SKM-1 treated with dmso at 0.1 percent for 144 hours (cell line): ENCODE measurements around the gene RPL4.
"Not testable (repeated sequence)": the region's sequence is repeated elsewhere in the genome, so short reads cannot be mapped to it uniquely, and the experiment has no call there.

Experiments used
- DNase-seq: peaks from one replicate; lab custom pipeline; 2025; ENCODE audit not compliant: unreplicated experiment; lab: John Stamatoyannopoulos, UW

The RPL4 gene

DNA sequence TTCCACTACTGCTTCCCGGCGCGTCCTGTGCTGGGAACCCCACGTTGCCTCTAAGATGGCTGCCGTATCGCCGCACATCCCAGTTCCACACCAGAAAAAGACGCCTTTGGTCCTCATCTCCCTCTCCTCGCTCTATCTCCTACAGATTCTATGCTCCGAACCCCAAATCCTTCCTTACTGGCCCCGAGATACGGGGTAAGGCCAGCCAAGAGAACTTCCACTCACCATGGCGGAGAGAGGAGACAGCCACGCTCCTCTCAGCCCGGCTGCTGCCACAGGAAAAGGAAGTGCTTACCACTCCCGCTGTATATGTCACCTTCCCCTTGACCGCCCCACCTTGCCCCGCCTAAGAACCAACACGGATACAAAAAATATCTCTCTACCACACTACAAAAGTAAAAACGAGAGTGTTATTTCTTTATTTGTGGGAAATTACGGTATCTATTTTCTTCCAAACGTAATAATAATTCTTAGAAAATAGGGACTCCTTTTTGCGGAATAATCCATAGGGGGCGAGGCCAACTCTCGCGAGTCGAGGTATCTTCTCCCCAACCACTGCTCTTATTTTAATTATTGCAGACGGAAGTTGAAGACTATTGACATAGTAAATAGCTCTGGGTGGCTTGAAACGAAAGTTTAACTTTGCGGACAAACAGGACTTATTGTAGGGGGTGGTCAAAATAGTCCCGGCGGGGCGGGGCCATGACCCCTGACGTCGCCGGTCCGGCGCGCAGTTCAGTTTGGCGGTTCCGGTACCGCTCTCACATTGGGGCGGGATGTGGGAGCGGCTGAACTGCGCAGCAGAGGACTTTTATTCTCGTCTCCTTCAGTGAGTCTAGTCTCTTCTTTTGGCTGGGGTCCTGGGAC lies at the start of gene RPL4, which contains the start of gene ZWILCH:
TSS of gene RPL4 (minus strand) at position 293 of the 867 bp plus-strand sequence. CDS start at position 228, 65 bp downstream.
TSS of gene ZWILCH (plus strand) at position 764 of the 867 bp plus-strand sequence. CDS start at position 777, 13 bp downstream.
- peak; percentile 85 for DNase-seq

DNA sequence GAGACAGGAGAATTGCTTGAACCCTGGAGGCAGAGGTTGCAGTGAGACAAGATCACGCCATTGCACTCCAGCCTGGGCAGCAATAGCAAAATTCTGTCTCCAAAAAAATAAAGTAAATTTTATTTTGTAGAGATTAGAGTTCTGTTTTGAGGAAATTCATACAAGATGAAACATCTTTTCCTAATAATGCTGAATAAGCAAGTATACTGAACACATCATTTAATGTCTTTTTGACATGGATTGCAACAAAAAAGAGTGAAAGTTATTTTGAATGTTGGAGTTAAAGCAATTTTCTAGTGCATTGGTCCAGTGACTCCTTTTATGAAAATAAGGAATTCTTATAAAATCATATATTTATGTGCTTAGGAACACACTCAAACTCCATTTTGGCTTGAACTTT lies 40.6 kb upstream of the RPL4 start:
- no peak for DNase-seq

DNA sequence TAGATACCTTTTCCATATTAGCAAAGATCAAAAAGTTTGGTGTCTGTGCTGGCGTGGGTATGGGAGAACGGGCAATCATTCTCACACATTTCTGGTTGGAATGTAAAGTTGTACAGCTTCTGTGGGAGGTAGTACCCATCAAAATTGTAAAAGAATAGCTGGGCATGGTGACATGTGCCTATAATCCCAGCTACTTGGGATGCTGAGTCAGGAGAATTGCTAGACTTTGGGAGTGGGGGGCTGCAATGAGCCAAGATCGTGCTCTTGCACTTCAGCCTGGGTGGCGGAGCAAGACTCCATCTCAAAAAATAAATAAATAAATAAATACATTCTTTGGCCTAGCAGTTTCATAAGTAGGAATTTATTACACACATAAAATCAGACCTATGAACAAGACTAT lies 38.2 kb upstream of the RPL4 start:
- no peak for DNase-seq

DNA sequence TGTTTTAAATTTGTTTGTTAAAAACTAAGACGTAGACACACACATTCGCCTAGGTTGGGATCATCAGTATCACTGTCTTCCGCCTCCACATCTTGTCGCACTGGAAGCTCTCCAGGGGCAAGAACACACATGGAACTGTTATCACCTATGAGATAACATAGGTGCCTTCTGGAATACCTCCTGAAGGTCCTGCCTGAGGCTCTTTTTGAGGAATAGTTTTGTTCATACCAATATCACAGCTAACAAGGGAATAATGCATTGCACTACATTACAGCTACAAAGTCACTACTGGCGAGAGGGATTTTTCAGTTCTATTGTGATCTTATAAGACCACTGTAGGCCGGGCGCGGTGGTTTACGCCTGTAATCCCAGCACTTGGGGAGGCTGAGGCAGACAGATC lies 30.4 kb upstream of the RPL4 start:
- no peak for DNase-seq

DNA sequence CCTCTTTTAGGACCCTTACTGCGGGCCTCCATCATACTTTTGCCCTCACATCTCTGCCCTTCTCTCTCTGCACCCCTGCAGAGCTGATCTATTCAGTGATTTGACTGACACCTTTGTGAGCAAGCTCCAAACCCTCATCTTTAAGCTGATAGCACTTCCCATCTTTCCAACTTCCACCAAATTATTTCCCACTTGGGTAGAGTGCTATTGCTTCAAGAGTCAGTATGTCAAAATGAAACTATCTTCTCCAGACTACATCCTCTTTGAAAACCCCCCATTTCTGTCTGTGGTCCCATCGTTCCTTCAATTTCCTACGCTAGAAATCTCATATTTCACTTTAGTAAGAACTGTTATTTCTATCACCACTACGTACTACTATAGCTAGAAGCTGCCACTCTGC lies 20.2 kb upstream of the RPL4 start:
- DNase-seq = no peak

DNA sequence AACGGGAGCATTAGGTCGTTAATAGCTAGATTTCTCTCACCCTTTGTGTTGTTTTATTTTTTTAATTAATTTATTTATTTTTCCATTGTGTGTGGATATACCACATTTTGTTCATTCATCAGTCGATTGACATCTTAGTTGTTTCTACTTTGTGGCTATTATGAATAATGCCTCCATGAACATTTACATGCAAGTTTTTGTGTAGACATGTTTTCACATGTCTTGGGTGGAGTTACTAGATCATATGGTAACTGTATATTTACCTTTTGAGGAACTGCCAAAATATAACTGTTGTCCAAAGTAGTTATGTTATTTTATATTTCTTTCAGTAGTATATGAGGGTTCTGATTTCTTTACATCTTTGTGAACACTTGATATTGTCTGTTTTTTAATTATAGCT lies 19.3 kb upstream of the RPL4 start:
- DNase-seq = no peak

DNA sequence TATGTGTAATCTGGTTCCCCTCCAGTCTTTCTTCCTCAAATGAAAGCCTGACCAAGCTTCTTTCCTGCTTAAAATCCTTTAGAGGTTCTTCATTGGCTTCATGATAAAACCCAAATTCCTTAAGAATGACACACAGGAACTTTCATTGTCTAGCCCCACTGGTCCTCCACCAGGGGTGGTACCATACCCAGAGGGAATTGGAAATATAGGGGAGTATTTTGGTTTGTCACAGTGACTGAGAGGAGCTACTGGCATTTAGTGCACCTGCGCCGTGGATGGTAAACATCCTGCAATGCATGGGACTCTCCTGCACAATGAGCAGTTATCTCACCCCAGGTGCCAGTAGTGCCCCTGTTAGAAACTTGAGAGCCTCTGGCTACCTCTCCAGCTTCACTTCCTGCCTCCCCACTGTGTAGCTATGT lies 11.3 kb upstream of the RPL4 start:
- no peak for DNase-seq

DNA sequence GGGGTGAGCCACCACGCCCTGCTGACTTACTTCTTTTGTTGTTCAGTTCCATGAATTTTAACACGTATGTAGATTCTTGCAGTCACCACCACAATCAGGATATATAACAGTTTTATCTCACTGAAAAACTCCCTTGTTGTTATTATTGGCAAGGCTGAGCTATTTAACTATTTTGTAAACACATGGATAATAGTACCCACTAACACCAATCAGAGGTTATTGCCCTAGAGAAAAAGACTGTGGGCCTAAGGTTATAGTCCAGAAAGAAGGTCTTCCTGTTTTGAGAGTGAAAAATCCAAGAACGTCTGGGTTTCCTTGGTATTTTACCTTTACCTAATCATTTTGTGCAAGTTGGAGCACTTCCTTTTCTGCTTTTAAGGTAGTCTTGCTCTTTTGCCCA lies 9.9 kb upstream of the RPL4 start:
- DNase-seq = no peak

DNA sequence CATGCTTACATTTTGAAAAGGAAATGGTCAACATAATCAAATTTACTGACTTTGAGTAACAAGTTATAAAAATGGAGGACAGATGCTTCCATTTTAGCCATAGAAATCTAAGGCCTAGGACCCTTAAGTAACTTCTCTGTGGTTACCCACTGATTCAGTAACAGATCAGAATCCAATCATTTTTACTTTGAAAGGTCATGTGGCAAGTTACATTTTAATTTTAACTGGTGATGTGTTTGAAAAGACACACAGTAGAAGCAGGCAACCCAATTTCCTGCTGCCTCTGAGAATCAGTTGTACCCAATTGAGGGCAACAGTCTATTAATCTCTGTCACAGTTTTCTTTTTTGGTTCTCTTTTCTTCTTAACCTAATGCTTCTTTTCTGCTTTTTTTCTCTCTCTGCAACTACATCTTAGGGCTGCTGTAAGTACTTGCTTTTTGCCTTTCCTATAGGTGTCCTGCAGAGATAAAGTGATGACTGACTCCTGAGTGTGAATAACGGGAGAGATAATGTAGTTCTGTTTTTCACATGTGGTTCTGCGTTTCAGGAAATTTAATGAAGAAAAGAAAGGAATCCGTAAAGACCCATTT lies 3.7 kb upstream of the RPL4 start:
- DNase-seq = no peak

DNA sequence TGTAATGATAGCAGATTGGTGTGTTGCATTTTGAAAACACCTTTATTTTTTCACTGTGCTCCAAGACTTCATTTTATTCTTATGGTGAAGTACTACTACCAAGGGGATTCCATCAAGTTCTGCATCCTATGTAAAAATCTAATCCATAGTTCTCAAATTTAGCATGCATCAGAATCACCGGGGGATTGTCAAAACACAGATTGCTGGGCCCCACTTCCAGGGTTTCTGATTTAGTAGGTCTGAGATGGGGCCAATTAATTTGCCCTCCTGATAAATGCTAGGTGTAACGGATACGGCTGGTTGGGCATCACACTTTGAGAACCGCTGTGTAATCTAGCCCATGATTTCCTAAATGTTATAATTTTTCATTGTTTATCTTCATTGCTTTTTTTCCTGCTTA lies 1.2 kb upstream of the RPL4 start:
- DNase-seq = no peak

DNA sequence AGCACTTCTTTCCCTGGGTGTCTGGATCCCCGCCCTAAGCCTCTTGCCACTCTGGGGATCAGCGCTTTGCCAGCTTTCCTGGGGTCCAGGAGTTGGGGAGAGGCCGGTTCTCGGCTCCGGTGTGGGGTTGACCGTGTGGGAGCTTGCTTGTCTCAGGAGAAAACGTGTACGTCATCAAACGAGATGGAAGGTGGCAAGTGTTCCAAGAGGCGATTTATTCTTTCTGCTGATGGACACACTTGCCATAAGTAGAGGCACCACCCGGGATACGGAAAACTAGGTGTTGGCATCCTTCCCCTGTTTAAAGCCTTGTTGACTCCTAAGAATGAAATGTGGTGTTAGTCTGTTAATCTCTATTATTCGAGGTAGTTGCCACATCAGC lies 766 bp upstream of the RPL4 start:
- DNase-seq = no peak

DNA sequence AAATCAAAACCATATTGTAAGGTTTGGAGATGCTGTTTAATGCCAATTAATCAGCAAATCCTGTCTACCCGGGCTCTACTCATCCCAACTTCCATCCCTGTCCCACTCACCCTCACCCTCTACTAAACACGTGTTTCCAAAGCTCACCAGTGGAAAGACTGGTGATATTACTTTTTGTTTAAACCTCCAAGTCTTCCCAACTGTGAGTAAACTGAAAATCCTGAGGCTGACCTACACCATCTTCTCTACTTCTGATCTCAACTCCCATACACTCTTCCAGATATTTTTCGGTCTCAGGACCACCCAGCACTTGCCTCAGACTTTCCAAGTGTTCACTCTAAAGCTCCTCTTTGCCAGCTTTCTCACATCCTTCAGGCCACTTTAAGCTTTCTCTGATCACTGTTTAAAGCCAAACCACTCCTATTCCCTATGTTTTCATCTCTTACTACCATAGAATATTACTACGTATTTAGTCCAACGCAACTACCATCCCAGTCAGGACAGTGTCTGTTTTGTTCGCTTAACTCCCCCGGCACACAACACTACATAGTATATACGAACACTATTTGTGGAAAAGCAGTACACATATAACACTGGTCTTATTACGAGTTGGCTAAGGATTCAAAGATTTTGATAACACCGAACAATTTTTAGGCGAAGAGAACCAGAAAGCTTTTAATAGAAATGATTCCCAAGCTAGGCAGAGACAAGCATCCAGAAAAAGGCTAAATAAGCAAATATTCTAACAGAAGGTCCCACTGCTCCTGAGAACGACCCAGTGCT lies 684 bp downstream of the RPL4 start:
- no peak for DNase-seq

DNA sequence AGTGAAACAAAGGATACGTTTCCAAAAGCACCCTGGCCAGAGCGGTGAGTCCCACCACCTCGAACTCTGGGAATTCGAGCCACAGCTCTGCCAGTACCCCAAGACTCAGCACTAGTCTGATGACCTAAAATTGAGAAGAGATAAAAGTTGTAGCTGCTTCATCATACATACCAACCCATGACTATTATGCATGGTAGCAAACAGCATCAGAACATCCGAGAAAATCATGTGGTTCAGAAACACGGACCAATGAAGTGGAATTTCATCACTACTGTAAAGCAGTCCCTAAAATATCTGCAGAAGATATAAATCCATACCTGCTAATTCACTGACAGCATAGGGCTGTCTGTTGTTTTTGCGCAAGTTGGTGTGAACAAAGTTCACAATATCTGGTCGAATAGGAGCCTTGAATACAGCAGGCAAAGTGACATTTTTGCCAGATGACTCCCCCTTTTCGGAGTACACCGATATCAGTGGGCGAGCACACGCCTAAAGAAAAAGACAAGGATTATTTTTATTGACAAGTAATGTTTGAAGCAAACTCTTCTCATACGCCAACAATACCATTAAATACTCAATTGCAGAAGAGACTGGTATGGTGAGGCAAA lies 1.5 kb downstream of the RPL4 start:
- DNase-seq = not testable (repeated sequence)

DNA sequence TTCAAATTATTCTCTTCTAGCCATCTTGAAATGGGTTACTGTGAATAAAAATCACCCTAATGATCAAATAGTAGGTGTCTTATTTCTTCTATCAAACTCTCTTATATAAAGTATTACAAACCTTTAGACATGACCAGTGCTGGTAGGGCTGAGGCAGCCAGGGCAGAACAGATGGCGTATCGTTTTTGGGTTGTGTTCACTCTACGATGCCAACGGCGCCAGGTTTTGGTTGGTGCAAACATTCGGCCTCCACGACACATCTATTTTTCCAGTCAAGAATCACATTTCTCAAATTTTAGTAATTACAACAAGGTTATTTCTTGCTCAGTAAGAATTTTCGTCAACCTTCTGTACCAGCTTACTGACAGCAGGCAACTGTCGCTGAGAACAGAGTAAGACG lies 2.2 kb downstream of the RPL4 start:
- DNase-seq = no peak

DNA sequence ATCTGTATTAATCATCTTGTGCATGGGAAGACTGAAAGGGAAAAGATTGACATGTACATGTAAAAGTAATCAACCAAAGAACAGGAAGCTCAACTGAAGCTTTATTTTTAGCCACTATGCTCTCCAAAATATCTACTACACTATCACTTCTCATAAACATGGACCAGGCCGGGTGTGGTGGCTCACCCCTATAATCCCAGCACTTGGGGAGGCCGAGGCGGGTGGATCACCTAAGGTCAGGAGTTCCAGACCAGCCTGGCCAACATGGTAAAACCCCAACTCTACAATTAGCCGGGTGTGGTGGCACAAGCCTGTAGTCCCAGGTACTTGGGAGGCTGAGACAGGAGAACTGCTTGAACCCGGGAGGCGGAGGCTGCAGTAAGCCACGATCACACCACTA lies 4.3 kb downstream of the RPL4 start:
- DNase-seq = not testable (repeated sequence)

DNA sequence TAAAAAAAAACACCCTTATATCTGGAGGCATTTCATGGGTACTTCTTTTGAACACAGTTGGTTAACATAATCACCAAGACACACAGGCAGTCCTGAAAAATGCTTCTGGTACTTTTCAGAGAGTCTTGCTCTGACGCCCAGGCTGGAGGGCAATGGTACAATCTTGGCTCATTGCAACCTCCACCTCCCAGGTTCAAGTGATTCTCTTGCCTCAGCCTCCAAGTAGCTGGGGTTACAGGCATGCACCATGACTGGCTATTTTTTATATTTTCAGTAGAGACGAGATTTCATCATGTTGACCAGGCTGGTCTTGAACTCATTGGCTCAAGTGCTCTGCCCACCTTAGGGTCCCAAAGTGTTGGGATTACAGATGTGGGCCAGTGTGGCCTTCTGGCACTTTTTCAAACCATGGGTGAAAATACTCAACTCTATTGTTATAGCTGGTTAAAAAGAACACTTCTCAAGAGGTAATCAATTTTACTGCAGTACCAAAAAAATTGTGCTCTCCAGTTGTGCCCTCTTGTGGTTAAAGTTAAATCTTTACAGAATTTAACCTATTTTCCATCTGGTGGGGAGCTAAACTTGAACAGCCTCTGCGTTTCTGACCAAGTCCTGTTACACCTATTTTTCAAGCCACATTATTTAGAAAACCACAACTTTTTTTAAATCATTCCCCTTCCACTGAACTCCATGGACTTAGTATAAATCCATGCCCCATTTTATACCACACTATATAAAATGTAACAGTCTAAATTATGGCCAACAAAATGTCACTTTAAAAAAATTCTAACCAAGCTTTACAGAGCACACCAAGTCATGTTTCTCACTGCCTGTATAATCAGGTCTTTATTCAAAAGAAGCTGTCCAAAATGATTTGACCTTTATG lies 5.9 kb downstream of the RPL4 start:
- peak; percentile 19 for DNase-seq

DNA sequence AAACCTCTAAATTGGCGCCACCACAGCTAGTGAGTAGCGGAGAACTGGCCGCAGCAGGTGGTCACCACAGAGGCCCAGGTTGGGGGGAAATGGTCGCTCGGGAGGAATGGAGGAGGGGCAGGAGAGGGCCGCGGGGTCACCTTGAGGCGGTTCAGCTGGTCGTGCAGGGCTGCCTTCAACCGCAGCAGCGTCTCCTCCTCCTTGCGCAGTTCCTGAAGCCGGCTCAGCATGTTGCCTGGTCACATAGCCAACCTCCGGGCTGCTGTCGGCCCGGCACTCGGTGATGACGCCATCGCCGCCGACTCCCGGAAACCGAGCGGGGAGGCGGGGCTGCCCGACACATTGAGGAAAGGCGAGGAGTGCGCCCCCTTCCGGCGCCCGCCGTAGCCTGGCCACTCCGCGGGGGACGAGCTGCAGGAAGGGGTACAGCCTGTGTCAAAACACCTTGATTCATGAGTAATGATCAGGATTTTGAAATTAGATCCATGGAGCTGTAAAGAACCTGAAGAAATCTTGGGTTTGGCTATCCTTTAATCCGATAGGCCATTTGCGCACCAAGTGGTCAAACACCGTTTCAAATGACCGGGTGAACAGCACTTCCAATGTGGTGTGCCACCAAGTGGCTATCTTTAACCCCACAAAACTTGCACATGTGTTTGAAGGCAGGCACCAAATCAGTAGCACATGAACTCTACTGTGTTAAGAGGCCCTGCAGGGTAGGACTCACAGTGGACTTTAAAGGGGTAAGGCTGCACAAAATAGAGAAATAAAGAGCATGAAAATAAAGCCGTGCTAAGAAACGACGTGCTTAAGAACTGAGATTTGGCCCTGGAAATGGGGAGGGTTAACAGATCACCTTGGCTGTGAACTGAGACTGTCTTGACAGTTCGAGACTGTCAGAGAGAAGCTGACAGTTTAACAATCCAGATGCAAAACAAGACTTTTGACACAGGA lies 6.9 kb downstream of the RPL4 start, which contains the start of gene SNAPC5:
TSS of gene SNAPC5 (minus strand) at position 261 of the 954 bp plus-strand sequence. CDS start at position 230, 31 bp downstream.
- DNase-seq = peak; percentile 93

DNA sequence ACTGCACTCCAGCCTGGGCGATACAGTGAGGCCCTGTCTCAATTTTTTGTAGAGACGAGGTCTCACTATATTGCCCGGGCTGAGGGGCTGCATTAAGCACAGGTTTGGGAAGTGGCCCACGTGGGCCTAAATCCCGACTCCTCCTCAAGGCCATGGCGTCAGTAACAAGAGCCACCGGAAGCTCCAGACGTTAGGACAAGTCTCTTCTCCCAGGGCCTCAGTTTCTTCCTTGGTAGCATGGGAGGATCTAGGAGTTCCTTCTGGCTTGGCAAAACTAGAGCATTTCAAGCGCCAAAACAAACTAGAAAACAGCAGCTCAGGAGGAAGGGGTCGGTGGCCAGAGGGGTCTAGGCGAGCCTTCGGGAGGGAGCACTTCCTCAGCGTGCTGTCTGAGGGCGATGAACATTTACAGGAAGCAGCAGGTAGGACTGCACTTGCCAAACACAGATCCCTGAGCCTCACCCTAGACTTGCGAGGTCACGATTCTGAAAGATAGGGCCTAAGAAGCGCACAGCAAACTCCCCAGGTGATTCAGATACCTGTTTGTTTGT lies 7.6 kb downstream of the RPL4 start:
- peak; percentile 52 for DNase-seq

DNA sequence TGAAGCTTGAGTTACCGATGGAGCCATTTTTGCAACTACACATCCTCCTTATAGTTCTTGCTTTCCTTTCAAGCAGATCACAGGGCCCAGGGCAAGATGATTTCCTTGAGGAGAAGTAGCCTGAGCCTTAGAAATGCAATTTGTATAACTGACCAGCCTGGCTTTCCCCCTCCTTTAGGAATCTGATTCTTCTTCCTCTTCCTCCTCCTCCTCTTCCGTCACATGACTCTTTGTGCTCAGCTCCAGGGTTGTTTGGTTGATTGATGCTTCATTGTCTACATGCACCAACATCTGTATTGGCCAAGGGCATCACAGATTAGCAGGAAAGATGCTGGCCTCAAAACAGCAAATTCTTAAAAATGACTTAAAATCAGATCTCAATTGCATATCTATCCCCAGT lies 10.4 kb downstream of the RPL4 start:
- no peak for DNase-seq
